Measurements from ENCODE around the gene PPARG.
"Not testable (repeated sequence)": the region's sequence is repeated elsewhere in the genome, so short reads cannot be mapped to it uniquely, and the experiment has no call there.

The PPARG gene

DNA sequence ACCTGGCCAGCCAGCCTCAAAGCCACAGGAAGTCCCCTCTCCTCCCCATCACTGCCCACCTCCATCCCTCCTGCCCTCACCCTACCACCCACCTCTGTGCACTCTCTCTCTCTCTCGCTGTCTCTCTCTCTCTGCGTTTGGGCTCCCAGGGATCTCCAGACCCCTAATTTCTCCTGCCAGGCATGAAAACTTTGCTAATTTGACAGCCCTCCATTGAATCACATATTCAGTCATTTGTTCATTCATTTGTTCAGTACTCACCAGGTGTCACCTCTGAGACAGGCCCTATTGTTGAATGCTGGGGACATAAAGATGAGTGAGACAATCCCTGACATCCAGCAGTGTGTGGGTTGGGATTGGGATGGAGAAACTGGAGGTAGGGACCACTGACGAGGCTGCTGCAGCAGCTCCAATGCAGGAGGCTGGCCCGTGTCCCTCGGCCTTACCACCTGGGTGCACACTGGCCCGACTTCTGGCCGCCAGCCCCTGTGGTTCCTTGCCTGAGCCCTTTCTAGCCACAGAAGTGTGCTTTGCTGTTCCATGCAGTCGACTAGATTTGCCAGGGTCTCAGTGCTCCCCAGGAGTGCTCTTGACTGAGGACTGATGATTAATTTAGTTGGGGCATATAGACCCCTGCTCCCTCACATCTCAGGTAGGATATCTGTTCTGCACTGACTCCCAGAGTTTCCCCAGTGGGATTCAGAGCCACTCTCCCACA, 156.8 kb downstream of the PPARG start:
- Mint-ChIP-seq H3K27ac (no peak overlapping the region), H3K4me3 (no peak overlapping the region), H3K9me3 (no peaks in the 10 kb centered on the region), H3K36me3 (ENCODE audit: low read depth) (no peaks in the 10 kb centered on the region), H3K4me1 (ENCODE audit: low read depth) (no peaks in the 10 kb centered on the region), H3K27me3 (peaks cover 19% of the 10 kb centered on the region)
- DNase-seq = no peak

DNA sequence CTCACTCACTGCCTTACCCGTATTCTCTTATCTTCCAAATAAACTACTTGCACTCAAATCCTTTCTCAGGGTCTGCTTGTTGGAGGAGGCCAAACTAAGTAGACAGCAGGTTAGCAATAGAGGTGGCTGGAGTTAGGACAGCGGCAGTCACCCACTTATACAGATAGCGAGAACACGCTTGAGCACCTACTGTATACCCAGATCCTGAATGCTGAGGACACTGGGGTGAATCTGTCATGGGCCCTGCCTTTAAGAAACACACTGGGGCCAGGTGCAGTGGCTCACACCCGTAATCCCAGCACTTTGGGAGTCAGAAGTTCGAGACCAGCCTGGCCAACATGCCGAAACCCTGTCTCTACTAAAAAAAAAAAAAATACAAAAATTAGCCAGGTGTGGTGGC, 157.4 kb downstream of the PPARG start:
- Mint-ChIP-seq H3K9me3 (no peaks in the 10 kb centered on the region), H3K36me3 (ENCODE audit: low read depth) (no peaks in the 10 kb centered on the region), H3K4me1 (ENCODE audit: low read depth) (no peaks in the 10 kb centered on the region), H3K4me3 (no peak overlapping the region), H3K27me3 (peaks cover 19% of the 10 kb centered on the region), H3K27ac (no peak overlapping the region)
- no peak for DNase-seq

DNA sequence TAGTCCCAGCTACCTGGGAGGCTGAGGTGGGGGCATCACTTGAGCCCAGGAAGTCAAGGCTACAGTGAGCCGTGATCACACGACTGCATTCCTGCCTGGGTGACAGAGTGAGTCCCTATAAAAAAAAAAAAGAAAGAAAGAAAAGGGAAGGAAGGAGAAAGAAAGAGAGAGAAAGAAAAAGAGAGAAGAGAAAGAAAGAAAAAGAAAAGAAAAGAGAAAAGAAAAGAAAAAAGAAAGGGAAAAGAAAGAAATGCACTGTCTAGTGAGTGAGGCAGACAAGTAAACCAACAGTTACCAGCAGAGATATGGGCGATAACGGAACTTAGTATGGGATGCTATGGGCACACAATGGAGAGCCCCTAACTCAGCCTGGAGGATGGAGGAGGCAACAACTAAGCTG, 158.2 kb downstream of the PPARG start:
- no peaks in the 10 kb centered on the region for H3K36me3 Mint-ChIP-seq (ENCODE audit: low read depth)
- DNase-seq = no peak
- peaks cover 19% of the 10 kb centered on the region for H3K27me3 Mint-ChIP-seq
- no peaks in the 10 kb centered on the region for H3K9me3 Mint-ChIP-seq
- H3K4me3 Mint-ChIP-seq = no peak overlapping the region
- H3K27ac Mint-ChIP-seq = no peak overlapping the region
- H3K4me1 Mint-ChIP-seq (ENCODE audit: low read depth) = no peaks in the 10 kb centered on the region

DNA sequence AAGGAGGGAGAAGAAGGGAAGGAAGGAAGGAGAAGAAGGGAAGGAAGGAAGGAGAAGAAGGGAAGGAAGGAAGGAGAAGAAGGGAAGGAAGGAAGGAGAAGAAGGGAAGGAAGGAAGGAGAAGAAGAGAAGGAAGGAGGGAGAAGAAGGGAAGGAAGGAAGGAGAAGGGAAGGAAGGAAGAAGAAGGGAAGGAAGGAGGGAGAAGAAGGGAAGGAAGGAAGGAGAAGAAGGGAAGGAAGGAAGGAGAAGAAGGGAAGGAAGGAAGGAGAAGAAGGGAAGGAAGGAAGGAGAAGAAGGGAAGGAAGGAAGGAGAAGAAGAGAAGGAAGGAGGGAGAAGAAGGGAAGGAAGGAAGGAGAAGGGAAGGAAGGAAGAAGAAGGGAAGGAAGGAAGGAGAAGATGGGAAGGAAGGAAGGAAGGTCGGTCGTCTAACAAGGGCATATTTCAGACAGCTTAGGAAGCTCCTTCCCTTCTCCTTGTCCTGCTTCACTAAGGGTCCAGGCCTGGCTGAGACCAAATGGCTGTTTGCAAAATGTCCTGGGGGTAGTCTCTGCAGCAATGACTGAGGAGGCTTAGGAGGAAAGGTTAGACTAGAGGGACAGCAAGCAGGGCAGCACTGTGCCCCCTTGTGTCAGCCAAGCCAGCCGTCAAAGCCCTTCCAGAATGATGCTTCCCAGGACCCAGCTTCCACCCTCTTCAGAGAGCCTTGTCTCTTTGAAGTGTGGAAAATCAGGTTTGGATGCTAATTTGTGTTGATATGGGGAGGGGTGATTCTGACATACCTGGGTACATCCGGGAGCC, 159.7 kb downstream of the PPARG start:
- H3K27ac Mint-ChIP-seq; H3K36me3 Mint-ChIP-seq (ENCODE audit: low read depth); H3K27me3 Mint-ChIP-seq; H3K9me3 Mint-ChIP-seq; H3K4me3 Mint-ChIP-seq; H3K4me1 Mint-ChIP-seq (ENCODE audit: low read depth): not testable (repeated sequence)
- peak; percentile 3 for DNase-seq

DNA sequence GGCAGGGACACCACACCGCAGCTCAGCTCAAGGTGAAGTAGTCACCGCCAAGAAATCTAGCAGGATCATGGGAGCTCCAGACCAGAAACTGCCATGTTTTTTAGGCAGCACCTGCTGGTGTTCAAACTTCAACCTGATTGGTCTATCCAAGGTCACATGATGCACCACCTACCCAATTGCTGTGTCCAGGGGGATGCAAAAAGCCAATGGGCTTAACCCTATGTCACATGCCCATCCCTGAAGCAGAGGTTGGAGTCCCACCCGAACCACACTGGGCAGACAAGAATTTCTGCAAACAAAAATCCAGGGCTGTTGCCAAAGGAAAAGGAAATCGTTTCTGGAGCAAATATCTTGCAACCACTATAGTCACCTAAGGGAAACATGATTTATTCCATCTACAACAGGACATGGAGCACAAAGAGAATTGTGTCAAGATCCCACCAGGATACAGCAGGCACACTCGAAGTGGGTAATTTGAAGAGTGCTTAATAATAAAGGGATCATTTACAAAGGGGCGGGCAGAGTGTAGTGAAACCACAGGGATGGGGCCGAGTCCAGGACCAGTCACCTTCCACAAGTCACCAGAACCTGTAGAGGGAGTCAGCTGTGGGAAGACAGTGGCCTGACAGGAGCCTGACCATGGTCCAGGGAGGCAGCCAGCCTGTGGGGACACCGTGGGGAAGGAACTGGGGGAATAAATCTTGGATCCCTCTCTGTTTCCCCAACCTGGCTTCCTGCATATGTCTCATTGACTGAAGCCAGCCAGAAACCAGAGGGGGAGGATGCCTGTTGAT, 161.2 kb downstream of the PPARG start:
- Mint-ChIP-seq H3K4me3 (no peak overlapping the region), H3K27ac (no peak overlapping the region), H3K4me1 (ENCODE audit: low read depth) (peaks cover 8% of the 10 kb centered on the region), H3K9me3 (no peaks in the 10 kb centered on the region), H3K27me3 (peaks cover 3% of the 10 kb centered on the region), H3K36me3 (ENCODE audit: low read depth) (no peaks in the 10 kb centered on the region)
- DNase-seq = peak; percentile 16

DNA sequence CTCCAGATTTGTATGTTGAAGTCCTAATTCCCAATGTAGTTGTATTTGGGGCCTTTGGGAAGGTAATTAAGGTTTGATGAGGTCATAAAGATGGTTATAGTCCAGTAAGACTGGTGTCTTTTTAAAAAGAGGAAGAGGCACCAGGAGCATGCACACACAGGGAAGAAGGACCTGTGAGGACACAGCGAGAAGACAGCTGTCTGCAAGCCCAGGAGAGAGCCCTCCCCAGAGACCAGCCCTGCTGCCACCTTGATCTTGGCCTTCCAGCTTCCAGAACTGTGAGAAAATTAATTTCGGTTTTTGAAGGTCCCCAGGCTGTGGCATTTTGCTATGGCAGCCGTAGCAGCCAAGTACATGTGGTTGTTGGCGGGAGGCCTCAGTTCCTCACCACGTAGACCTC, 162.6 kb downstream of the PPARG start:
- peak; percentile 2 for DNase-seq
- H3K27ac Mint-ChIP-seq = no peak overlapping the region
- peaks cover 8% of the 10 kb centered on the region for H3K4me1 Mint-ChIP-seq (ENCODE audit: low read depth)
- H3K4me3 Mint-ChIP-seq = no peak overlapping the region
- H3K9me3 Mint-ChIP-seq = no peaks in the 10 kb centered on the region
- no peaks in the 10 kb centered on the region for H3K36me3 Mint-ChIP-seq (ENCODE audit: low read depth)
- no peaks in the 10 kb centered on the region for H3K27me3 Mint-ChIP-seq

DNA sequence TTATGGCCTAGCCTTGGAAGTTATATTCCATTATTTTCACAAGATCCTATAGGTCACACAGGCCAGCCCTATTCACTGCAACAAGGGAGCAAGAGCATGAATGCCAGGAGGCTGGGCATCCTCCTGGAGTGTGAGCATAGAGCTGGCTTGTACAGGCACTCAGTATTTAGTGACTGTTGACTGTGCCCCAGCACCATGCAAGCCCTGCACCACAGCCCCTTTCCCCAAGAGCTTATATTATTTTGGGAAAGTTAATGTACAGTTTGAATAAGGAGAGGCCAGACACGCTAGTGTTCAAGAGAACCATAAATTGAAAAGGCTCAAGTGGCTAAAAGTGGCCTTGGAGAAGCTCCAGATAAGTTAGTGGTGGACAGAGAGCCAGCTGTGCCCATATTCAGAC, 163.1 kb downstream of the PPARG start:
- H3K27ac Mint-ChIP-seq = no peak overlapping the region
- no peaks in the 10 kb centered on the region for H3K9me3 Mint-ChIP-seq
- H3K4me1 Mint-ChIP-seq (ENCODE audit: low read depth) = peaks cover 8% of the 10 kb centered on the region
- H3K36me3 Mint-ChIP-seq (ENCODE audit: low read depth) = no peaks in the 10 kb centered on the region
- H3K4me3 Mint-ChIP-seq = no peak overlapping the region
- no peak for DNase-seq
- no peaks in the 10 kb centered on the region for H3K27me3 Mint-ChIP-seq

DNA sequence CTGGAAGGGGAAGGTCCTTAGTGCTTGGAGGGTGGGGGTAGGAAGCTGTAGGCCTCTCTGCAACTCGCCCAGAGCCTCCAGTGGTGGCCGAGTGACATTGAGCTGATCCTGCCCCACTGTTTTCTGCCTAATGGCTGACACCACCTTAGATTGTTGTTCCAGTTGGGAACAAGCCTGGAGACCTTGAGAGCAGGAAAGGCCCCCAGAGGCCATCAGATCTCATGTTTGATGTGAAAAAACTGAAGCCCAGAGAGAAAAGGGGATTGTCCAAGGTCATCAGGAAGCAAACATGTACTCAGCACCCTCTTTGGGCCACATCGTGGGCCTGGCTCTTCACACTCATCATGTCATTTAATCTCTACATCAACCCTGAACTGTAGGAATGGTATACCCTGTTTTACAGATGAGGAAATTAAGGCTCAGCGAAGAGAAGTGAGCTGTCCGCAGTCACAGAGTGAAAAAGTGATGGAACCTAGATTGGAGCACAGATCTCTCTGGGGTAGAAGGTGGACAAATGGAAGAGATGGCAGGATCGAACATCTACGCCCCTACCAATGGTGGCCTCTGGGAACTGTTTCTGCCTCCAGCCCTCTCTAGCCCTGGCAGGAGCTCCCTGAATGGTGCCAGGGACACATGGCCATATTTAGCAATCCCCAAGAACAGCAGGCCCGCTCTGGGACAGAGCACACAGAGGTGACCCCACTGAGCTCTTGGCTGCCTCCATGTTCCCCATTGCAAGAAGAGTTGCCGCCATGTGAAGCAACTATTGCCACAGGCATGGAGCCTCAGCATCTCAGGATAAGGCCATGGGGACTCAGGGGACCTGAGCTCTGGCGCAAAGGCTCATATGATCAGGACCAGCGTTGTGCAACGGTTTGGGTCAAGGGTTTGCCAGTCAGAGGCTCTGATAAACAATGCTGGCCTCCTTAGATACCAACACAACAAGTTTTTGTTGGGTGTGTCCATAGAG, 163.8 kb downstream of the PPARG start:
- Mint-ChIP-seq H3K4me3 (no peak overlapping the region), H3K36me3 (ENCODE audit: low read depth) (no peaks in the 10 kb centered on the region), H3K9me3 (no peaks in the 10 kb centered on the region), H3K27ac (no peak overlapping the region), H3K4me1 (ENCODE audit: low read depth) (peaks cover 8% of the 10 kb centered on the region), H3K27me3 (no peaks in the 10 kb centered on the region)
- DNase-seq = peak; percentile 13

DNA sequence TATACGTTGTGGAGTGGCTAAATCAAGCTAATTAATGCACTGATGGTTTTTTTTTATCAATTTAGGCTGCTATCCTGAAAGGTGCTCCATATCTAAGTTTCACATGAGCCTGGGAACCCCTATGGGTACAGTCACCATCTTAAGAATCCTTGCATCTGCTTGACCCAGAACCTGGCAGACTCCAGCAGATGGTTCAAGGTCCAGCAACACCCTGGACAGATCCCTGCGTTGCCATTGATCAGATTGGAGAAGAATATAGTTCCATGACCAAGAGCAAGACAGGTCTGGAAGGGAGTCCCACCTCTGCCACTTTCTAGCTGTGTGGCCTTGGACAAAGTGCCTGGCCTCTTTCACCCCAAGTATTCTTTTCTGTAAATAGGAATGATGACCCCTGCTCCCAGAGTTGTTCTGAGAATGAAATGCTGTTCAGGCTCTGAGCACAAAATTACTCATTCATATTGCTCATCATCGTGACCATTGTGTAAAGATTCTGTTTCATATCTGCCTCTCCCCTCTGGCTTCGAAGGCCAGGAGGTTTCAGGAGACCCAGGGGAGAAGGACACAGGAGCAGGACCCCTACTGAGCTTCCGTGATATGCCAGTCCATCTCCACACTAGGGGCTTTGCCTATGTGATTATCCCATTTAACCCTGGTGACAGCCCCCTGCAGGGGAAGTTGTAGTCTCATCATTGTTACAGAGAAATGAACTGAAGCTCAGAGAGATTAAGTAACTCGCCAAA, 165.4 kb downstream of the PPARG start:
- Mint-ChIP-seq H3K36me3 (ENCODE audit: low read depth) (no peaks in the 10 kb centered on the region), H3K4me3 (no peak overlapping the region), H3K27me3 (no peaks in the 10 kb centered on the region), H3K27ac (no peak overlapping the region), H3K4me1 (ENCODE audit: low read depth) (peaks cover 8% of the 10 kb centered on the region), H3K9me3 (no peaks in the 10 kb centered on the region)
- DNase-seq = no peak

DNA sequence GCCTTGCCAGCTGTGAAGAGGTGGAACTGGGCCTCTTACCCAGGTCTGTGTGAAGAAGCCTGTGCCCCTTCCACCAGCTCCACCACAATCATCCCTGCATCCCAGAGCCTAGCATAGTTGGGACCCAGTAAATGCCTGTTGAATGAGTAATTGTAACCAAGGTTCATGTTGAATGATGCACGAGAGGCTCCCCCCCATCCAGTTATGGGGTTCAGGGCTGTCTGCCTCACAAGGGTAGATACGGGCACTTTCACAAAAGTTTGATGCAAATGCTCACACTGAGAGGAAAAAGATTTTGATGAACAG, 165.9 kb downstream of the PPARG start:
- Mint-ChIP-seq H3K4me1 (ENCODE audit: low read depth) (peaks cover 8% of the 10 kb centered on the region), H3K4me3 (no peak overlapping the region), H3K9me3 (no peaks in the 10 kb centered on the region), H3K27ac (no peak overlapping the region), H3K36me3 (ENCODE audit: low read depth) (no peaks in the 10 kb centered on the region), H3K27me3 (no peaks in the 10 kb centered on the region)
- no peak for DNase-seq

DNA sequence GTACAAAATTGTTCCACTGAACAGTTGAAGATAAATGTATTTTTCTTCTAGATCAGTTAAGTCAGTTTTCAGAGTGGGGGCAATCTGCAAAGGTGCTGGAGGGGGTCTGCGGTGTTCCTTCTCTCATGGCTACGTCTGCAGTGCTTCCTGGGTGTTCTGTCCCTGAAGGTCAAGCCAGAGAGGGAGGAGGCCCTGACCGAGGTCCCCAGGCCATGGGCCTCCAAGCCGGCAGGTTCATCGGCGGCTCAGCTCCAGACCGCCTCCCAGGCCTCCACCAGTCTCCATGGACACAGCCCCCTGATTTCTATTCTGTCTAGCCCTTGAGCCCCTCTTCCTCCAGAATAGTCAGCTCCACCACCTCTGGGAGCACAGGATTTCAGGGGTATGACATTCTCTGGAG, 166.9 kb downstream of the PPARG start:
- Mint-ChIP-seq H3K36me3 (ENCODE audit: low read depth) (no peaks in the 10 kb centered on the region), H3K4me3 (no peak overlapping the region), H3K9me3 (no peaks in the 10 kb centered on the region), H3K27ac (no peak overlapping the region), H3K4me1 (ENCODE audit: low read depth) (peaks cover 8% of the 10 kb centered on the region), H3K27me3 (no peaks in the 10 kb centered on the region)
- DNase-seq = no peak

DNA sequence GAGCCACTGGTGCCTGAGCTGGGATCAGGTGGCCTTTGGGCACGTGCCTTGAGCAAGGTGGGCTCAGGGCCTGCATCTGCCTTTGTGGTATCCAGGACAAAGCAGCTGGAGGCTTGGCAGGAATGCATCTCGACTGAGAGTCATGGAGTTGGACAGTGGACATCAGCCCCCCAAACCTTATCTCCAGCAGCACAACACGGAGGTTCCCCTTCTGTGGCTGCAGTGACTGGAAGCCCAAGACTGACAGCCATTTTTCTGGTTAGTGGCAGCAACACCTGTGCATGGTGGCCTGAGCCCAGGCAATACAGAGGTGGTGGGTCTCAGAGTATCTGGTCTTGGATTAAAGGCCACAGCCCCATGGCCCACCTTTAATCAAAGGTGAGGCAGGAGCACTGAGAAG, 167.6 kb downstream of the PPARG start:
- Mint-ChIP-seq H3K4me3 (no peak overlapping the region), H3K27me3 (no peaks in the 10 kb centered on the region), H3K9me3 (no peaks in the 10 kb centered on the region), H3K36me3 (ENCODE audit: low read depth) (no peaks in the 10 kb centered on the region), H3K27ac (no peak overlapping the region), H3K4me1 (ENCODE audit: low read depth) (peaks cover 13% of the 10 kb centered on the region)
- DNase-seq = no peak

DNA sequence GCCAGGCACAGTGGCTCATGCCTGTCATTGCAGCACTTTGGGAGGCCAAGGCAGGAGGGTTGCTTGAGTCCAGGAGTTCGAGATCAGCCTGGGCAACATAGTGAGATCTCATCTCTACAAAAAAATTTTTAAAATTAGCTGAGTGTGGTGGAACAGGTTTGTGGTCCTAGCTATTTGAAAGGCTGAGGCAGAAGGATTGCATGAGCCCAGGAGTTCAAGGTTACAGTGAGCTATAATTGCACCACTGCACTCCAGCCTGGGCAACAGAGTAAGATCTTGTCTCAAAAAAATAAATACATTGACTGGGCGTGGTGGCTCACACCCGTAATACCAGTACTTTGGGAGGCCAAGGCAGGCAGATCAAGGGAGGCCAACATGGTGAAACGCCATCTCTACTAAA, 168.5 kb downstream of the PPARG start:
- not testable (repeated sequence) for H3K9me3 Mint-ChIP-seq; H3K27ac Mint-ChIP-seq; H3K4me3 Mint-ChIP-seq; DNase-seq; H3K36me3 Mint-ChIP-seq (ENCODE audit: low read depth); H3K27me3 Mint-ChIP-seq
- H3K4me1 Mint-ChIP-seq (ENCODE audit: low read depth) = peaks cover 19% of the 10 kb centered on the region

DNA sequence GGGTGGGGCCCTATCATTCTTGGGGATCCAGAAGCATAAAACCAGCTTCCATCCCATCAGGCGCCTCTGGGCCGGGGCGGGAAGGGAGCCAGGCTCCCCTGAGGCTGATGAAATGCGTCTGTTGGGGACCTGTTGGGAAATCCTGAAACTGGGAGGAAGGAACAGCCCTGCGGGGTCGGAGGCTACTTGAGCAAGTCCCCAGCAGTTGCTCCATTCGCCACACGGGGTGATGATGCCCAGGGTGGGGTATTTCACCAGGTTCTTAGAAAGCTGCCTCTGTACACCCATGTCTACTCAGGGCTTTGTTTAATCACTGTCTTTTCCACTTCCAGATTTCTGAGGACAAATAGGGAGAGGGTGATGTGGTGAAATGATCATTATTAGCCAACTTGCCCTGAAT, 170.0 kb downstream of the PPARG start:
- Mint-ChIP-seq H3K27me3 (no peaks in the 10 kb centered on the region), H3K27ac (no peak overlapping the region), H3K4me1 (ENCODE audit: low read depth) (peaks cover 25% of the 10 kb centered on the region), H3K4me3 (no peak overlapping the region), H3K9me3 (no peaks in the 10 kb centered on the region), H3K36me3 (ENCODE audit: low read depth) (no peaks in the 10 kb centered on the region)
- no peak for DNase-seq
